Measurements from ENCODE around the gene SS18L1.

The SS18L1 gene

DNA sequence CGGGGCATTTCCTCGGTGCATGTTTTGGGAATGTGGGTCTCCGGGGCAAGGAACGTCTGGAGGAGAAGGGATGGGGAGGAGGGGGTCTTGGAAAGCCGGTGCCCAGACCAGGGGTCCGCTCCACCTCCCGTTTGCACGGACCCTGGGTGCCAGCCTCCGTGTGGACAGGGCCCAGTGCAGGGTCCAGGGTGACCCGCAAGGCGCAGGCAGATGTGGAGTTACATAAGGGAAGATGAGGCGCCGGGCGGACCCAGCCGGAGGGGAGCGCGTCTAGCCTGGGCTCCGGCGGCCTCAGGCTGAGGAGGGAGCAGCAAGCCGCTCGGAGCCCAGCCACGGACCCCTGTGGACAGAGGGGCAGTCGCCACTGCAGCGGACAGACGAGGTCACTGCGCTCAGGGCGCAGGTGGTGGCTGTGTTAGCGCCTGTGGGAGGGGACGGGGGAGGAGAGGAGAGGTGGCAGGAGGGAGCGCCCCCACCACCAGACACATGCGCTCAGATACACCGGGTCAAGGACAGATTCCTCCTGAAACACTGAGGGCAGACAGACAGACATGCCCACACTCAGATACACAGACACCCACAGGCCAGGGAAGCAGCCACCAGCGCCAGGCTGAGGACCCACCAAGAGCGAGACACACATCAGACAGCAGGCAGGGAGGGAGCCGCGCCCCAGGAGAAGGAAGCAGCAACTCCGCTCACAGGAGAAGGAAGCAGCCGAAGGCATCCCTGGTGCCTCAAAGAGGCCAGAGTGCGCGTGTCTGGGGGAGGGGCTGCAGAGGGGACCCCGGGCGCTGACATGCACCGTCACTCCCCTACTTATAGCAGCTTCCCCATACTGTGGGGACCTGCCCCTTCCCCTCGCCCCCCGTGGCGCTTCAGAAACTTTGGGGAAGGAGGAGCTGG is 77.3 kb downstream of the SS18L1 start:
- no peak overlapping the region for H3K4ac ChIP-seq (ENCODE audit: low read depth in 1 of 2, low read length in 2 of 2)
- H2AFZ ChIP-seq (ENCODE audit: low read depth, low read length), result no peak overlapping the region
- H3K18ac ChIP-seq (ENCODE audit: low read depth in 1 of 2, low read length in 2 of 2), result no peak overlapping the region
- H2BK12ac ChIP-seq (ENCODE audit: low read length in 2 of 2), result no peak overlapping the region
- H2BK120ac ChIP-seq (ENCODE audit: low read depth, low read length), result no peak overlapping the region
- H4K91ac ChIP-seq (ENCODE audit: low read length), result no peak overlapping the region
- H3K4me1 ChIP-seq (ENCODE audit: control insufficient read depth, insufficient read depth, low read depth, low read length), result peaks cover 28% of the 10 kb centered on the region
- peak overlapping the region; percentile 7 to 63 for H3K23ac ChIP-seq (ENCODE audit: low read length in 2 of 2)
- no peak for DNase-seq
- H3K14ac ChIP-seq (ENCODE audit: low read length in 2 of 2), result no peak overlapping the region
- no peak overlapping the region for H3K27ac ChIP-seq (ENCODE audit: low read length, poor library complexity, severe bottlenecking)
- no peaks in the 10 kb centered on the region for H3K79me1 ChIP-seq (replicated peaks; ENCODE audit: low read length, poor library complexity, severe bottlenecking)
- H4K8ac ChIP-seq (ENCODE audit: low read length), result no peak overlapping the region
- peak overlapping the region; percentile 62 for H3K4me2 ChIP-seq (ENCODE audit: low read length, poor library complexity, severe bottlenecking)
- H3K36me3 ChIP-seq (ENCODE audit: control insufficient read depth in 1 of 2, insufficient read depth in 2 of 2, low read depth in 1 of 2, low read length in 2 of 2), result no peaks in the 10 kb centered on the region
- H3K27me3 ChIP-seq (ENCODE audit: control insufficient read depth in 1 of 2, insufficient read depth in 1 of 2, low read length in 2 of 2), result peaks cover 84 to 90% of the 10 kb centered on the region in 2 experiments
- no peak overlapping the region for H3K9ac ChIP-seq (ENCODE audit: low read length)
- no peak overlapping the region for H2BK15ac ChIP-seq (ENCODE audit: low read depth, poor library complexity, severe bottlenecking)
- 8% methylated on average over 39 of the region's 46 CpGs for WGBS
- no peaks in the 10 kb centered on the region for H3K9me3 ChIP-seq (ENCODE audit: control insufficient read depth, low read length)
- no peak overlapping the region for H2BK5ac ChIP-seq (ENCODE audit: low read depth, low read length, poor library complexity, severe bottlenecking)
- H3K4me3 ChIP-seq (ENCODE audit: insufficient read depth in 1 of 2, low read depth in 1 of 2, low read length in 2 of 2), result peak overlapping the region in 1 of 2 experiments; percentile 20
- H2AK5ac ChIP-seq (ENCODE audit: low read length, severe bottlenecking), result no peak overlapping the region

GRCh38 chr20:62222266-62222850 is 78.8 kb downstream of the SS18L1 start:
- H3K4ac ChIP-seq (ENCODE audit: low read depth in 1 of 2, low read length in 2 of 2), result no peak overlapping the region
- WGBS, result 89% methylated on average over 18 of the region's 18 CpGs
- no peak overlapping the region for H3K4me3 ChIP-seq (ENCODE audit: insufficient read depth in 1 of 2, low read depth in 1 of 2, low read length in 2 of 2)
- no peak overlapping the region for H4K91ac ChIP-seq (ENCODE audit: low read length)
- no peak overlapping the region for H3K9ac ChIP-seq (ENCODE audit: low read length)
- no peaks in the 10 kb centered on the region for H3K36me3 ChIP-seq (ENCODE audit: control insufficient read depth in 1 of 2, insufficient read depth in 2 of 2, low read depth in 1 of 2, low read length in 2 of 2)
- H3K79me1 ChIP-seq (replicated peaks; ENCODE audit: low read length, poor library complexity, severe bottlenecking), result no peaks in the 10 kb centered on the region
- no peak overlapping the region for H2BK120ac ChIP-seq (ENCODE audit: low read depth, low read length)
- peaks cover 26% of the 10 kb centered on the region for H3K4me1 ChIP-seq (ENCODE audit: control insufficient read depth, insufficient read depth, low read depth, low read length)
- H3K27me3 ChIP-seq (ENCODE audit: control insufficient read depth in 1 of 2, insufficient read depth in 1 of 2, low read length in 2 of 2), result peaks cover 88 to 91% of the 10 kb centered on the region in 2 experiments
- H2BK15ac ChIP-seq (ENCODE audit: low read depth, poor library complexity, severe bottlenecking), result no peak overlapping the region
- no peak overlapping the region for H3K14ac ChIP-seq (ENCODE audit: low read length in 2 of 2)
- H3K18ac ChIP-seq (ENCODE audit: low read depth in 1 of 2, low read length in 2 of 2), result no peak overlapping the region
- H3K27ac ChIP-seq (ENCODE audit: low read length, poor library complexity, severe bottlenecking), result no peak overlapping the region
- H2AFZ ChIP-seq (ENCODE audit: low read depth, low read length), result no peak overlapping the region
- no peaks in the 10 kb centered on the region for H3K9me3 ChIP-seq (ENCODE audit: control insufficient read depth, low read length)
- no peak overlapping the region for H2BK12ac ChIP-seq (ENCODE audit: low read length in 2 of 2)
- no peak for DNase-seq
- no peak overlapping the region for H3K23ac ChIP-seq (ENCODE audit: low read length in 2 of 2)
- no peak overlapping the region for H3K4me2 ChIP-seq (ENCODE audit: low read length, poor library complexity, severe bottlenecking)
- H2BK5ac ChIP-seq (ENCODE audit: low read depth, low read length, poor library complexity, severe bottlenecking), result no peak overlapping the region
- no peak overlapping the region for H2AK5ac ChIP-seq (ENCODE audit: low read length, severe bottlenecking)
- no peak overlapping the region for H4K8ac ChIP-seq (ENCODE audit: low read length)

DNA sequence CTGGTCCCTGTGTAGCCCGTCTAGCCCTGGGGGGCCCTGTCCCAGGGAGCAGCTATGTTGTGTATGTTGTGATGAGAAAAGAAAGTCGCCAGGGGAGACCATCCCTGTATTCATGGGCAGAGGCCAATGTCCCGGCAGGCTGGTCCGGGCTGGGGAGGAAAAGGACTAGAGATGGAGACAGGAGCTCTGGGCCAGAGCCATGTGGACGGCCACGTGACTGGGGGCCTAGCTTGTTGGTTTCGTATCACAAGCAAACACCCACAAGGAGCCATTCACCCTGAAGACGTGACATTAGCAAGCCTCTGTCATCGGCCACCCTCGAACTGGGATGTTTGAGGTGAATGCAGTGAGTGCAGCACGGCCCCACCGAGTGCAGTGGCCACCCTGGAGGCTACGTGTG is 79.4 kb downstream of the SS18L1 start:
- Histone ChIP-seq H2AFZ (ENCODE audit: low read depth, low read length) (no peak overlapping the region), H2BK15ac (ENCODE audit: low read depth, poor library complexity, severe bottlenecking) (no peak overlapping the region), H3K27me3 (ENCODE audit: control insufficient read depth in 1 of 2, insufficient read depth in 1 of 2, low read length in 2 of 2) (peaks cover 82 to 91% of the 10 kb centered on the region in 2 experiments), H3K4me1 (ENCODE audit: control insufficient read depth, insufficient read depth, low read depth, low read length) (peaks cover 26% of the 10 kb centered on the region), H3K18ac (ENCODE audit: low read depth in 1 of 2, low read length in 2 of 2) (no peak overlapping the region), H2AK5ac (ENCODE audit: low read length, severe bottlenecking) (no peak overlapping the region), H3K4me3 (ENCODE audit: insufficient read depth in 1 of 2, low read depth in 1 of 2, low read length in 2 of 2) (no peak overlapping the region), H3K27ac (ENCODE audit: low read length, poor library complexity, severe bottlenecking) (no peak overlapping the region), H3K9ac (ENCODE audit: low read length) (no peak overlapping the region), H3K14ac (ENCODE audit: low read length in 2 of 2) (no peak overlapping the region), H2BK120ac (ENCODE audit: low read depth, low read length) (no peak overlapping the region), H3K4me2 (ENCODE audit: low read length, poor library complexity, severe bottlenecking) (no peak overlapping the region), H3K4ac (ENCODE audit: low read depth in 1 of 2, low read length in 2 of 2) (no peak overlapping the region), H2BK5ac (ENCODE audit: low read depth, low read length, poor library complexity, severe bottlenecking) (no peak overlapping the region), H3K79me1 (replicated peaks; ENCODE audit: low read length, poor library complexity, severe bottlenecking) (no peaks in the 10 kb centered on the region), H4K91ac (ENCODE audit: low read length) (no peak overlapping the region), H3K23ac (ENCODE audit: low read length in 2 of 2) (no peak overlapping the region), H4K8ac (ENCODE audit: low read length) (no peak overlapping the region), H3K9me3 (ENCODE audit: control insufficient read depth, low read length) (no peaks in the 10 kb centered on the region), H3K36me3 (ENCODE audit: control insufficient read depth in 1 of 2, insufficient read depth in 2 of 2, low read depth in 1 of 2, low read length in 2 of 2) (no peaks in the 10 kb centered on the region), H2BK12ac (ENCODE audit: low read length in 2 of 2) (no peak overlapping the region)
- DNase-seq, result no peak
- 83% methylated on average over 11 of the region's 13 CpGs for WGBS

- H3K79me1 ChIP-seq (replicated peaks; ENCODE audit: low read length, poor library complexity, severe bottlenecking), result no peaks in the 10 kb centered on the region
- no peaks in the 10 kb centered on the region for H3K9me3 ChIP-seq (ENCODE audit: control insufficient read depth, low read length)
Observed at GRCh38 chr20:62223571-62223970, 80.0 kb downstream of the SS18L1 start.

More at GRCh38 chr20:62223571-62223970, 80.0 kb downstream of the SS18L1 start:
- Histone ChIP-seq H4K91ac (ENCODE audit: low read length) (no peak overlapping the region), H3K27me3 (ENCODE audit: control insufficient read depth in 1 of 2, insufficient read depth in 1 of 2, low read length in 2 of 2) (peaks cover 80 to 91% of the 10 kb centered on the region in 2 experiments), H3K27ac (ENCODE audit: low read length, poor library complexity, severe bottlenecking) (no peak overlapping the region), H2BK120ac (ENCODE audit: low read depth, low read length) (no peak overlapping the region), H2AFZ (ENCODE audit: low read depth, low read length) (no peak overlapping the region), H3K18ac (ENCODE audit: low read depth in 1 of 2, low read length in 2 of 2) (no peak overlapping the region), H3K4ac (ENCODE audit: low read depth in 1 of 2, low read length in 2 of 2) (no peak overlapping the region), H2BK5ac (ENCODE audit: low read depth, low read length, poor library complexity, severe bottlenecking) (no peak overlapping the region), H3K9ac (ENCODE audit: low read length) (no peak overlapping the region), H2BK15ac (ENCODE audit: low read depth, poor library complexity, severe bottlenecking) (no peak overlapping the region), H3K36me3 (ENCODE audit: control insufficient read depth in 1 of 2, insufficient read depth in 2 of 2, low read depth in 1 of 2, low read length in 2 of 2) (no peaks in the 10 kb centered on the region), H3K4me2 (ENCODE audit: low read length, poor library complexity, severe bottlenecking) (no peak overlapping the region), H2BK12ac (ENCODE audit: low read length in 2 of 2) (no peak overlapping the region), H3K4me1 (ENCODE audit: control insufficient read depth, insufficient read depth, low read depth, low read length) (peaks cover 26% of the 10 kb centered on the region), H2AK5ac (ENCODE audit: low read length, severe bottlenecking) (no peak overlapping the region), H3K23ac (ENCODE audit: low read length in 2 of 2) (peak overlapping the region in 1 of 2 experiments; percentile 41), H3K14ac (ENCODE audit: low read length in 2 of 2) (no peak overlapping the region), H3K4me3 (ENCODE audit: insufficient read depth in 1 of 2, low read depth in 1 of 2, low read length in 2 of 2) (no peak overlapping the region), H4K8ac (ENCODE audit: low read length) (no peak overlapping the region)
- DNase-seq, result no peak
- WGBS, result 78% methylated on average over 9 of the region's 9 CpGs

Measured in mesenchymal stem cell (in vitro differentiated cells and primary cell).